HL-60 (cell line): Measurements from ENCODE around the gene PGGT1B.

ENCODE experiments used
- DNase-seq, 2 experiments: peaks; one replicate each; pipeline ENCODE4 v3.0.0-alpha.2; 2010 to 2020; ENCODE audit warnings: low read depth in 1 of 2, low spot score in 1 of 2
- H3K27ac ChIP-seq: fragments of 250-450 bp; sonication (Bioruptor Pico); replicated peaks from 2 replicates; pipeline ENCODE4 v1.5.1; 2020; ENCODE audit warnings: mild to moderate bottlenecking, moderate library complexity
- H3K27me3 ChIP-seq: fragments of 250-450 bp; sonication (Bioruptor Pico); 2 replicates; pipeline ENCODE4 v1.5.1; 2021; ENCODE audit warnings: mild to moderate bottlenecking, moderate library complexity; ENCODE audit not compliant: insufficient read depth, poor library complexity, severe bottlenecking
- H3K4me3 ChIP-seq: replicated peaks from 2 replicates; pipeline ENCODE4 v1.5.1; 2011; ENCODE audit warnings: mild to moderate bottlenecking, control low read depth, low read length; ENCODE audit not compliant: insufficient read depth
- GABPA ChIP-seq: IDR thresholded peaks from 2 replicates; pipeline ENCODE4 v1.6.1; 2012; ENCODE audit warnings: low read depth
- POLR2AphosphoS5 ChIP-seq: IDR thresholded peaks from 2 replicates; pipeline ENCODE4 v1.6.1; 2012; ENCODE audit warnings: low read depth
- SPI1 ChIP-seq: IDR thresholded peaks from 2 replicates; pipeline ENCODE4 v1.6.1; 2012; ENCODE audit warnings: low read depth, mild to moderate bottlenecking, borderline replicate concordance
- TF ChIP-seq, protein P1 (sequence below): IDR thresholded peaks from 2 replicates; pipeline ENCODE4 v1.6.1; 2012; ENCODE audit warnings: low read depth; ENCODE audit not compliant: insufficient replicate concordance
- TF ChIP-seq, protein P2 (sequence below): IDR thresholded peaks from one replicate; pipeline ENCODE4 v1.5.1; 2011; ENCODE audit warnings: low read length, control low read depth, inconsistent platforms; ENCODE audit not compliant: insufficient read depth

PGGT1B gene

DNA sequence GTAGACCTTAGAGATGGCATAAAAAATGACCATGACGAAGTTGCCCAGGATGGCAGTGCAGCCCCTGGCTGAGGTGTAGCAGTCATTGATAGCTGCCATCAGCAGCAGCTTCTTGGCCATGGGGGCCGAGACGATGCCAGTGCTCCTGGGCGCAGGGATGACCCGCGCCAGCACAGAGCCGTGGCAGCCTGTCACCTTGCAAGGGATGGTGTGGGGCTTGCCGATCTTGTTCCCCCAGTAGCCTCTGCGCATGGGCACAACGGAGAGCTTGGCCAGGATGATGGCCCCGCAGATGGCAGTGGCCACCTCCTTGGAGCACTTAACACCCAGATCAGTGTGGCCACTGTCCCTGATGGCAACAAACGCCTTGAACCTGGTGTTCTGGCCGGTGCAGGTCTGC, 2.1 kb upstream of the PGGT1B start:
- Histone ChIP-seq H3K27me3 (no peaks in the 10 kb centered on the region), H3K4me3 (no peak overlapping the region), H3K27ac (no peak overlapping the region)
- TF ChIP-seq POLR2AphosphoS5 (no peak), GABPA (no peak), SPI1 (no peak)
- TF ChIP-seq, protein P1, sequence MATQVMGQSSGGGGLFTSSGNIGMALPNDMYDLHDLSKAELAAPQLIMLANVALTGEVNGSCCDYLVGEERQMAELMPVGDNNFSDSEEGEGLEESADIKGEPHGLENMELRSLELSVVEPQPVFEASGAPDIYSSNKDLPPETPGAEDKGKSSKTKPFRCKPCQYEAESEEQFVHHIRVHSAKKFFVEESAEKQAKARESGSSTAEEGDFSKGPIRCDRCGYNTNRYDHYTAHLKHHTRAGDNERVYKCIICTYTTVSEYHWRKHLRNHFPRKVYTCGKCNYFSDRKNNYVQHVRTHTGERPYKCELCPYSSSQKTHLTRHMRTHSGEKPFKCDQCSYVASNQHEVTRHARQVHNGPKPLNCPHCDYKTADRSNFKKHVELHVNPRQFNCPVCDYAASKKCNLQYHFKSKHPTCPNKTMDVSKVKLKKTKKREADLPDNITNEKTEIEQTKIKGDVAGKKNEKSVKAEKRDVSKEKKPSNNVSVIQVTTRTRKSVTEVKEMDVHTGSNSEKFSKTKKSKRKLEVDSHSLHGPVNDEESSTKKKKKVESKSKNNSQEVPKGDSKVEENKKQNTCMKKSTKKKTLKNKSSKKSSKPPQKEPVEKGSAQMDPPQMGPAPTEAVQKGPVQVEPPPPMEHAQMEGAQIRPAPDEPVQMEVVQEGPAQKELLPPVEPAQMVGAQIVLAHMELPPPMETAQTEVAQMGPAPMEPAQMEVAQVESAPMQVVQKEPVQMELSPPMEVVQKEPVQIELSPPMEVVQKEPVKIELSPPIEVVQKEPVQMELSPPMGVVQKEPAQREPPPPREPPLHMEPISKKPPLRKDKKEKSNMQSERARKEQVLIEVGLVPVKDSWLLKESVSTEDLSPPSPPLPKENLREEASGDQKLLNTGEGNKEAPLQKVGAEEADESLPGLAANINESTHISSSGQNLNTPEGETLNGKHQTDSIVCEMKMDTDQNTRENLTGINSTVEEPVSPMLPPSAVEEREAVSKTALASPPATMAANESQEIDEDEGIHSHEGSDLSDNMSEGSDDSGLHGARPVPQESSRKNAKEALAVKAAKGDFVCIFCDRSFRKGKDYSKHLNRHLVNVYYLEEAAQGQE, result no peak
- TF ChIP-seq, protein P2, sequence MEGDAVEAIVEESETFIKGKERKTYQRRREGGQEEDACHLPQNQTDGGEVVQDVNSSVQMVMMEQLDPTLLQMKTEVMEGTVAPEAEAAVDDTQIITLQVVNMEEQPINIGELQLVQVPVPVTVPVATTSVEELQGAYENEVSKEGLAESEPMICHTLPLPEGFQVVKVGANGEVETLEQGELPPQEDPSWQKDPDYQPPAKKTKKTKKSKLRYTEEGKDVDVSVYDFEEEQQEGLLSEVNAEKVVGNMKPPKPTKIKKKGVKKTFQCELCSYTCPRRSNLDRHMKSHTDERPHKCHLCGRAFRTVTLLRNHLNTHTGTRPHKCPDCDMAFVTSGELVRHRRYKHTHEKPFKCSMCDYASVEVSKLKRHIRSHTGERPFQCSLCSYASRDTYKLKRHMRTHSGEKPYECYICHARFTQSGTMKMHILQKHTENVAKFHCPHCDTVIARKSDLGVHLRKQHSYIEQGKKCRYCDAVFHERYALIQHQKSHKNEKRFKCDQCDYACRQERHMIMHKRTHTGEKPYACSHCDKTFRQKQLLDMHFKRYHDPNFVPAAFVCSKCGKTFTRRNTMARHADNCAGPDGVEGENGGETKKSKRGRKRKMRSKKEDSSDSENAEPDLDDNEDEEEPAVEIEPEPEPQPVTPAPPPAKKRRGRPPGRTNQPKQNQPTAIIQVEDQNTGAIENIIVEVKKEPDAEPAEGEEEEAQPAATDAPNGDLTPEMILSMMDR, result no peak
- no peak for DNase-seq

DNA sequence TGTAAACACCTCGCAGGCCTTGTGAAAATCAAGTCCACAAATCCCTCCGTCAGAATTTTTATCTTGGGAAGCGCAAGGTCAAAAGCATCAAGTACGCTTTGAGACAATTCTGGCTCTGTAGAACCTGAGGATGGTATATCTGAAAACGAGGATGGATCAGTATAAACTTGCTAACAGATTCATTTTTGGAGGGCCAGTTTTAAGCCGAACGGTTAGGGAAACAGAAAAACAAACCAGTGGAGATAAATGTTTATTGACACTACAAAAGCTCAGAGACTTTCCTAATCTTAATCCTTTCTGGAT, 352 bp upstream of the PGGT1B start:
- Histone ChIP-seq H3K27ac (peak overlapping the region; percentile 94), H3K4me3 (peak overlapping the region; percentile 64), H3K27me3 (no peaks in the 10 kb centered on the region)
- TF ChIP-seq, protein P1, result no peak
- TF ChIP-seq GABPA, result no peak
- no peak for TF ChIP-seq POLR2AphosphoS5
- TF ChIP-seq, protein P2, result no peak
- no peak for TF ChIP-seq SPI1
- no peak for DNase-seq

DNA sequence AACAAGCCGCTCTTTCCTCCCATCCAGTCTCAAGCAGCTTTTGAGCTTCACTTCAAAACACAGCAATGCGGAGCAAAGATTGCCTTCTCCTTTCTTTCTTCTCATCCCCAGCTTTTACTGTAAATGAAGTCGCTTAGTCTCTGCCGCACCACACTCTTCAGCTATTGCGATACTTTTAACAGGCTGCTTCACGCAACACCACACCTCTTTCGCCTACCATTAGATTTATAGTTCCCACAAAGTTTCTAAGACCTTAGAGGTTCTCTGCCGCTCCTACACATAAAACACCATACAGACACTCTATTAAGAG, 711 bp downstream of the PGGT1B start:
- DNase-seq, result peak in 1 of 2 experiments; percentile 16
- TF ChIP-seq, protein P1, result no peak
- TF ChIP-seq GABPA (no peak), SPI1 (no peak), POLR2AphosphoS5 (no peak)
- TF ChIP-seq, protein P2, result no peak
- Histone ChIP-seq H3K27ac (peak overlapping the region; percentile 94), H3K27me3 (no peaks in the 10 kb centered on the region), H3K4me3 (peak overlapping the region; percentile 64)
